DMS114 treated with DMSO at 0.1 percent for 48 hours (cell line): ENCODE results near the gene C14orf180.

Experiments used
- DNase-seq: peaks from one replicate; lab custom pipeline; 2025; ENCODE audit not compliant: unreplicated experiment; lab: John Stamatoyannopoulos, UW

Gene C14orf180

DNA sequence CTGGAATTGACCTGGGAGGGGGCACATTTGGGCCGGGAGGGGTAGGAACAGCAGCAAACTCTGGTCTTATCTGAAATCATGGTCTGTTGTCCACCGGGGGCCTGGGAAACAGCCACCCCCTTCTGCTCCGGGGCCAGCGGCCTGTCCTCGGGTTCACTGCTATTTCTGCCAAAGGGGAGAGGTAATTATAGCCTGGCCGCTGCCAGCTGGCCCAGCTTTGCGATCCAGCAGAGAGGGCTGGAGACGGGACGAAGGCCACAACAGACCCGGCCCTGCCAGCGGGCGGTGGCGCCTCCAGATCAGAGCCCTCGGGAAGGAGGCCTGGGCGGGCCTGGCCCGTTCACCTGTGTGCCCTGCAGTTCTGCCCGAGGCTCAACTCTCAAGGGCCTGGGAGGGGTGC lies at the start of gene C14orf180:
C14orf180 (plus strand) TSS at position 258 of the 400 bp plus-strand sequence. CDS start 6,667 bp downstream, outside the sequence.
- DNase-seq, result no peak

DNA sequence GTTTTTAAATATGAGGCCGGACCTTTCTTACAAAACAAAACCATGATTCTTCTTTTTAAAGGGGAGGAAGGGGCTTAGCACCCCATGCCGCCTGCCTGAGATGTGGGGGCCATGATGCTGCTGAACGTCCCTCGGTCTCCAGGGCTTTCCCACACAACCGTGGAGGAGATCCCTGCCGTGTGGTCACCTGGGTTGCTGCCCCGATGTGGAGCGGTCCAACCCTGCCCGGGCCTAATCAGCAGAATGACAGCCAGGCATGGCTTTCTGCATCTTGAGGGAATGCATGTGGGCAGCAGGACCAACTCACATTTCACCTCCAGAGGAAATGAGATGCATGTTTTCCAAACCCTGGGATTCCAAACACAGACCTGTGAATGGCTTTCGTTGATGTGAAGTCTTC lies 48.9 kb upstream of the C14orf180 start:
- DNase-seq, result no peak

- DNase-seq, result no peak
Measured at GRCh38 chr14:104531421-104532190, 48.0 kb upstream of the C14orf180 start.

DNA sequence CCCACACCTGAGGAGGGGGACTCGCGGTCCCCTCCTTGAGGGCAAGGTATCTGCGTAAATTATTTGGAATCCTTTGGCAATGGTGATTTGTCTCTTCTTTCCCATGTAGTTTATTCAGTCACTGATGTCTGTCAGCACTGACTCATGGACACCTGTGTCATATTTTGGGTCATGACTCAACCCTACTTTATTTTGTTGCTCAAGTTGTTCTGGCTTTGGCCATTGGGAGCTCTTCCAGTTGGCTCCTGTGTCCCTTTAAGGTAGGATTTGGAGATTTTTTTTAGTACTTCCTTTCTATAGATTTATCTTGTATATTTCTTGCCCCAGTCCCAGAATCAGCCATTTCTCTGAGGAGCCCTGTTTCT lies 47.4 kb upstream of the C14orf180 start:
- no peak for DNase-seq

- no peak for DNase-seq
Measured at GRCh38 chr14:104534036-104534435, 45.5 kb upstream of the C14orf180 start.

DNA sequence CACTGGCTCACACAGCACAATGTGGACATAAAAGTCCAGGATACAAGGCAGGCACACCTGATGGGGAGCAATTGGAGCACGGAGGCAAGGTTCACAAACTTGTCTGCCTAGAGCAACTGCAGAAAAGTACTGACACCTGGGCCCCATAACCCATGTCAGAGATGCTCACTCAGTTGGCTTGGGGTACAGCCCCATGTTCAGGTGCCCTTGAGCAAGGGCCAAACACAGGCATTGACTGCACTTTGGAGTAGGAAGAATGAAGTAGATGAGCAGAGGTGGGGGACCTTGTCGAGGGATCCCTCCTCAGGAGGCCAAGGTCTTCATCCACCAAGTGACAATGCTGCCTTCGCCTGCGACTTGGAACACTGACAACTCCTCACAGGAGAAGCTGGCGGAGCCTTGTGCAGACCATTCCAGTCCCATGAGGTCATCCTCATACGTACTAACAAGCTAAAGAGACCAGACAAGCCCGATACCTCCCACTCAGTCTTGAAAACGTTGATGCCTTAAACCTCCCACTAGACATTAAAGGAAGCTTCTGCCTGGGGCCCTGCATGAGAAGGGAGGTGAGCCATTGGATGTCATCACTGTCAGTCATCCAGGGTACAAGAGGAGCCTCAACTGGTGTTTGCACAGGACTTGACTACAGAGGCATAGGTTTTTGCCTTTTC lies 42.5 kb upstream of the C14orf180 start:
- DNase-seq, result no peak

DNA sequence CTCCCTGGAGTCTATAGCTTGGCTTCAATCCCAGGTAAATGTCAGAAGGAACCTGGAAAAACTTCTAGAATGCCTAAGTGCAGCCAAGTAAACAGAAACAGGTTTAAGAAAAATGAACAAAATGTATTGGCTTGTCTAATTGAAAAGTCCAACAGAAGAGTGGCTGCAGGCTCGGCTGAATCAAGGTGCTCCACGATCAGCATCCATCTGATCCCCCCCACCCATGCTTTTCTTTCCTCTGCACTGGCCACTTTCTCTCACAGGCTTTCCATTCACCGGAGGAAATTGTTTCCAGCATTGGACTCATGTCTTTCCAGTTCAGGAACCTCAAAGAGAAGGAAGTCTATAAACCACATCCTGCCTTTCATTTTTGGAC lies 42.0 kb upstream of the C14orf180 start:
- DNase-seq, result no peak

DNA sequence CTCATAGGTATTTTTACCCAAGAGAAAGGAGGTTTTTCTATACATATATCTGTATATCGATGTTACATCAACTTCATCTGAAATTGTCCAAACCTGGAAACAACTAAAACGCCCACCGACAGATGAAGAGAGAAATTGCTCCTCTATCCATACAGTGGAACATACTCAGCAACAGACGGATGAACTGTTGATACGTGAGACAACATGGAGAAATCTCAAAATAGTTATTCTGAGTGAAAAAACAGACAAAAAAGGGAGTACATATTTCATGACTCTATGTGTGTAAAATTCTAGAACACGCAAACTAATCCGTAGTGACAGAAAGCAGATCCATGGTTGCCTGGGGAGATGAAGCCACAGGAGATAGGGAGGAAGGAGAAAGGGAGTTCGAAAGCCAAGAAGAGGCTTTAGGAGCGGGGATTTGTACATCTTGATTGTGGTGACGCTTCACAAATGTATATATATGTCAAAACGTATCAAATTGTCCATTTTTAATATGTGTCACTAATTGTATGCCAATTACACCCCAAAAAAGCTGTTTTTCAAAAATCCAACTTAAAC lies 37.6 kb upstream of the C14orf180 start:
- no peak for DNase-seq

DNA sequence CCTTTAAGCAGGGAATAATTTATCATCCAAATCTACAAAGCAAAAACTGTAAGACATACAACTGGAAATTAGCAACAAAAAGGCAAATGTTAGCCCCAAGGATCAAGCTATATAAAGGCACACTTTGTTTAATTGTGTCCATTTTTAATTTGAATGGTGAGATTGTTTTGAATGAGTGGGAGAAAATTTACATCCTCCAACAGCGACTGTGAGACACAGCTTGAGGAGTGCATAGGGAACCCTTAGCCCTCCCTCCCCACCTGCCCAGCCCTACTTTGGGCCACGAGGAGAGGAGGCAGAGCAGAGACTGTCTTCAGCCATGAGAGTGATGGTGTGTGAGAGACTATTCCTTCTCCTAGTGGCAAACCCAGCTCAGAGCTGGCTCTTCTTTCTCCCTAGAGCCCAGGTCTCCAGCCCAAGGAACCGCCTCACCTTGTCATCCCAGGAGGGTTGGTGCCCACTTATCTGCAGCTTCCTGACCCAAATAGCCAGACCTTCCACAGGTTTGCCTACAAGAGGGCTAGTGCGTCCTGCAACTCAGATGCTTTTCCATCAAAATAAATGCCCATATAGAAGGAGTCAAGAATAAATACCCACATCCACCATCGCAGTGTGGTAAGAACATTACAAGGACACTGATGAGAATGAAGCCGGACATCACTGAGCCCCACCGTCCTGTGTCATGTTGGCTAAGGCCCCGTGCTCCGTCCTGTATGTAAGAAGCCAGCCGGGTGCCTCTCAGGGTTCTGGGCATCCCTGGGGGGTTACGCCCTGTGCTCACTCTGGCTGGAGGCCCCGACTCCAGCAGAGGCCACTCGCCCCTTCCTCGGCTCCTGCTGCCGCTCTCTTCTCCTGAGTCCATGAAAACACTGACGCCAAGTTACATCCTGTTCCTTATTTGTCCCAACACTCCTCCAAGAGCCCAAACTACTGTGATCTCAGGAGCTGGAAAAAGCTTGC lies 36.4 kb upstream of the C14orf180 start:
- no peak for DNase-seq

- DNase-seq, result no peak
Measured at GRCh38 chr14:104544362-104544961, 35.1 kb upstream of the C14orf180 start.

- DNase-seq, result no peak
Measured at GRCh38 chr14:104545151-104545941, 34.2 kb upstream of the C14orf180 start.

DNA sequence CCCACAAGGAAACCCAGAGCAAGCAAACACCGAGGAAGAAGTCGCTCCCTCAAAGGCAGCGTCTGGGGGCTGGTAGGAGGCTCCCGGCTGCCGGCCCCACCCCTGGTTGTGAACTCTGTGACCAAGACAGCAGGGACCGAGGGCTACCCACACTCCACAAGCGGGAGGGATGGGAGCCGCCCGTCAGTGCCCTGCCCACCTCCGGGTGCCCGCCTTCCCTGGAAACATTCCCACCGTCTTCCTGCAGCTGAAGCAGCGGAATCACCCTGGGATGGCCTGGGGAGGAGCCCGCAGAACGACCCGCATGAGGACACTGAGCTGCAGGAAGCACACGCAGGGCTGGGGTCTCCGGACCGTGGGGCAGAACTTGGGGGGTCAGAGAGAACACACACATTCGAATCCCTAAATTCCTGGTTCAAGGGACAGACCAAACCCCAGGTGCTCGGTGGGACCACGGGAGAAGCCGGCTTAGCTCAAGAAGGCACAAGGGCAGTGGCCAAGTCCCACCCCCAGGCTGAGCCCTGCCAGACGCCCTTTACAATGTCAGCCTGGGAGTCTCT lies 33.5 kb upstream of the C14orf180 start:
- DNase-seq, result no peak

- no peak for DNase-seq
Measured at GRCh38 chr14:104546591-104547309, 32.8 kb upstream of the C14orf180 start.

- no peak for DNase-seq
Measured at GRCh38 chr14:104547310-104547997, 32.1 kb upstream of the C14orf180 start.

DNA sequence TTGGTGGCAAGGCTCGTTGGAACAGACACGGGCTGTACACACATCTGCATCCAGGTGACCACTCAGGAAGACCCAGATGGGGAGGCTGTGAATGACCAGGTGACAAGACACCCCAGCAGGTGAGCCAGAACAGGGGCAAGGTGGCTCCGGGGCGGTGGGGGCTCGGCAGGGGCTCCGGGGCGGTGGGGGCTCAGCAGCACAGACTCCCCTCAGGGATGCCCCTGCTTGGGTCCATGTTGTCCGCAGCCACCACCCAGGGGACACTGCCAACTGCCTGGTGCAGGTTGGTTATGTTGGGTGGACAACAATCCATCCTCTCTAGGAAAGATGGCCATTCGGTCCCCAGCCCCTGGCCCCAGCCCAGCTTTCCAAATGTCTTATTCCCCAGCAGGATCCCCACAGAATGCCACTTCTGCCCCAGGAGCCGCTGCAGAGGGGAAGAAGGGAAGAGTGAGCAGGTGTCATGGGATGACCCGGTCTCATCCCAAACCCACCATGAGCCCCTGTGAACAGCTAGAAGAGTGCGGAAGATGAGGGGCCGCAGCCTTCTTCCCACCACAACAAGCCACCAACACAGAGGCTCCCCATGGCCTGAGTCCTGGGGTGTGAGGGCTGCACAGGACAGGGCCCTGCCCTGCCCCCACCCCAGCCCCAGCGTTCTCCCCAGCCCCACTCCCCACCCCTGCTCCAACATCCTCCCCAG lies 31.4 kb upstream of the C14orf180 start:
- DNase-seq, result no peak

- DNase-seq, result no peak
Measured at GRCh38 chr14:104548802-104549535, 30.6 kb upstream of the C14orf180 start.
